GM12878 (cell line): Measurements from ENCODE around the gene PCSK5.

Experiments
- CTCF ChIP-seq, 3 experiments: IDR thresholded peaks in 2 of 3; conservative IDR thresholded peaks in 1 of 3; 2 replicates each; pipeline ENCODE4 v1.5.1; 2011; ENCODE audit warnings: low read depth in 3 of 3, low read length in 3 of 3, mild to moderate bottlenecking in 3 of 3, control low read depth in 2 of 3, moderate library complexity in 2 of 3, inconsistent platforms in 1 of 3, mixed read lengths in 1 of 3; ENCODE audit not compliant: control insufficient read depth in 2 of 3, insufficient read depth in 1 of 3; ENCODE audit errors: extremely low read depth in 1 of 3
- EED ChIP-seq: sonication (generic); IDR thresholded peaks from 2 replicates; pipeline ENCODE4 v1.6.1; 2016; ENCODE audit warnings: antibody characterized with exemption, low read depth
- HDGF ChIP-seq: fragments of 450-650 bp; IDR thresholded peaks from 2 replicates; pipeline ENCODE4 v1.6.1; 2016; ENCODE audit warnings: antibody characterized with exemption
- MEF2A ChIP-seq: IDR thresholded peaks from 2 replicates; pipeline ENCODE4 v1.6.1; 2011; ENCODE audit warnings: low read depth, mild to moderate bottlenecking, low read length, moderate library complexity; ENCODE audit not compliant: insufficient read depth
- MXI1 ChIP-seq: fragments of 150-350 bp; IDR thresholded peaks from 2 replicates; pipeline ENCODE4 v1.6.1; 2011; ENCODE audit warnings: low read depth, mild to moderate bottlenecking, inconsistent platforms, low read length, improper control_type of control experiment
- POLR2A ChIP-seq: IDR thresholded peaks from 2 replicates; pipeline ENCODE4 v1.6.1; 2011; ENCODE audit warnings: low read depth, mild to moderate bottlenecking, low read length
- POLR2AphosphoS5 ChIP-seq: IDR thresholded peaks from 2 replicates; pipeline ENCODE4 v1.6.1; 2011; ENCODE audit warnings: mild to moderate bottlenecking, low read length, inconsistent platforms
- RFX5 ChIP-seq: IDR thresholded peaks from 2 replicates; pipeline ENCODE4 v1.6.1; 2011; ENCODE audit warnings: low read depth, low read length, improper control_type of control experiment
- SIX5 ChIP-seq: IDR thresholded peaks from 2 replicates; pipeline ENCODE4 v1.6.1; 2011; ENCODE audit warnings: mild to moderate bottlenecking, low read depth, low read length, moderate library complexity; ENCODE audit not compliant: severe bottlenecking
- TCF12 ChIP-seq: IDR thresholded peaks from 2 replicates; pipeline ENCODE4 v1.6.1; 2011; ENCODE audit warnings: low read depth, mild to moderate bottlenecking, low read length

GRCh38 chr9:76155361-76155760, 264.9 kb downstream of the PCSK5 start:
- no peak for TF ChIP-seq POLR2AphosphoS5
- no peak for TF ChIP-seq CTCF (IDR thresholded peaks at IDR 0.05 in 2 of 3, conservative IDR thresholded peaks at IDR 0.05 in 1 of 3; ENCODE audit: control insufficient read depth in 2 of 3, extremely low read depth in 1 of 3, insufficient read depth in 1 of 3, low read depth in 3 of 3, low read length in 3 of 3)
- no peak for TF ChIP-seq HDGF
- no peak for TF ChIP-seq SIX5
- TF ChIP-seq POLR2A = no peak
- no peak for TF ChIP-seq MXI1
- TF ChIP-seq EED = no peak
- no peak for TF ChIP-seq TCF12
- TF ChIP-seq RFX5 = no peak
- no peak for TF ChIP-seq MEF2A
